GM13977 (cell line): ENCODE data around the gene CTDSP2.

Experiments
- DNase-seq: peaks from one replicate; pipeline ENCODE4 v3.0.0; 2012; ENCODE audit warnings: low spot score
- CTCF ChIP-seq: IDR thresholded peaks from 2 replicates; pipeline ENCODE4 v1.5.1; 2012; ENCODE audit warnings: mild to moderate bottlenecking, control low read depth; ENCODE audit not compliant: insufficient read depth; ENCODE audit errors: extremely low read depth, missing control alignments
- in situ Hi-C: fragments of 300-500 bp; cut with MboI; formaldehyde crosslinking; loops from one replicate; pipeline ENCODE4 v1.12.0; 2022; ENCODE audit warnings: low sequenced_read_pairs, low pct_unique_long_range_greater_than_20kb, mixed read lengths, inconsistent platforms; ENCODE audit not compliant: unreplicated experiment

CTDSP2 gene

GRCh38 chr12:57781244-57781643, 65.3 kb downstream of the CTDSP2 start:
- TF ChIP-seq CTCF = no peak
- in situ Hi-C loops = no loop called here
- DNase-seq = no peak

GRCh38 chr12:57780284-57780897, 66.1 kb downstream of the CTDSP2 start:
- TF ChIP-seq CTCF = no peak
- in situ Hi-C loops = no loop called here
- DNase-seq = no peak

GRCh38 chr12:57779736-57780135, 66.8 kb downstream of the CTDSP2 start:
- DNase-seq = no peak
- in situ Hi-C loops = no loop called here
- no peak for TF ChIP-seq CTCF

GRCh38 chr12:57777911-57778310, 68.6 kb downstream of the CTDSP2 start:
- in situ Hi-C loops = no loop called here
- TF ChIP-seq CTCF = no peak
- no peak for DNase-seq

- no peak for TF ChIP-seq CTCF
- DNase-seq = no peak
- in situ Hi-C loops = no loop called here
Measured at GRCh38 chr12:57777367-57777766, 69.2 kb downstream of the CTDSP2 start.

- no peak for DNase-seq
- no peak for TF ChIP-seq CTCF
- in situ Hi-C loops = no loop called here
Measured at GRCh38 chr12:57776247-57776587, 70.3 kb downstream of the CTDSP2 start.
